Fibroblast of villous mesenchyme (primary cell): ENCODE results near the gene ZNF865. TPM values are rescaled to one million over a fixed set of nuclear protein-coding genes. Genes with fewer than 3 reads are reported as not detected.

Experiments
- DNase-seq: peaks from one replicate; pipeline ENCODE4 v3.0.0-alpha.2; 2010; ENCODE audit warnings: low read depth
- H3K4me3 ChIP-seq: 2 replicates; pipeline ENCODE4 v1.5.1; 2011; ENCODE audit warnings: low read depth, mild to moderate bottlenecking, low read length
- CTCF ChIP-seq: IDR thresholded peaks from 2 replicates; pipeline ENCODE4 v1.5.1; 2012; ENCODE audit warnings: low read depth, mild to moderate bottlenecking, low read length; ENCODE audit not compliant: insufficient read depth
- total RNA-seq: library from RNA; depleted of rRNA; stranded (reverse); fragments of >200 nt; gene quantifications from 2 replicates; pipeline ENCODE4 v1.2.3, GENCODE V29; 2012

ZNF865 gene
- total RNA-seq, 1 donor = 1.3 TPM

DNA sequence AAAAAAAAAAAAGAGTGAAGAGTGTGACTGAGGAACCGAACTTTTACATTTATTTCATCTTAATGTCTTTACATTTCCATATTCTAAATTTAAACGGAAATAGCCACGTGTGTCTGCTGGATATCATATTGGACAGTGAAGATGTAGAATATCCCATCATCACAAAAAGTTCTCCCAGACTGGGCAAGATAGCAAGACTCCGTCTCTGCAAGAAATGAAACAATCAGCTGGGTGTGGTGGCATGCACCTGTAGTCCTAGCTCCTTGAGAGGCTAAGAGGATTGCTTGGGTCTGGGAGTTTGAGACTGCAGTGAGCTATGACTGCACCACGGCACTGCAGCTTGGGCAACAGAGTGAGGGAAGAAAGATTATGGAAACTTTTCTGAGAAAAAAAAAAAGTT is 28.7 kb upstream of the ZNF865 start:
- no peak for TF ChIP-seq CTCF
- H3K4me3 ChIP-seq = no peak overlapping the region
- no peak for DNase-seq

- TF ChIP-seq CTCF = no peak
- H3K4me3 ChIP-seq = no peak overlapping the region
- DNase-seq = no peak
Observed at GRCh38 chr19:55578031-55578760, 27.3 kb upstream of the ZNF865 start.

DNA sequence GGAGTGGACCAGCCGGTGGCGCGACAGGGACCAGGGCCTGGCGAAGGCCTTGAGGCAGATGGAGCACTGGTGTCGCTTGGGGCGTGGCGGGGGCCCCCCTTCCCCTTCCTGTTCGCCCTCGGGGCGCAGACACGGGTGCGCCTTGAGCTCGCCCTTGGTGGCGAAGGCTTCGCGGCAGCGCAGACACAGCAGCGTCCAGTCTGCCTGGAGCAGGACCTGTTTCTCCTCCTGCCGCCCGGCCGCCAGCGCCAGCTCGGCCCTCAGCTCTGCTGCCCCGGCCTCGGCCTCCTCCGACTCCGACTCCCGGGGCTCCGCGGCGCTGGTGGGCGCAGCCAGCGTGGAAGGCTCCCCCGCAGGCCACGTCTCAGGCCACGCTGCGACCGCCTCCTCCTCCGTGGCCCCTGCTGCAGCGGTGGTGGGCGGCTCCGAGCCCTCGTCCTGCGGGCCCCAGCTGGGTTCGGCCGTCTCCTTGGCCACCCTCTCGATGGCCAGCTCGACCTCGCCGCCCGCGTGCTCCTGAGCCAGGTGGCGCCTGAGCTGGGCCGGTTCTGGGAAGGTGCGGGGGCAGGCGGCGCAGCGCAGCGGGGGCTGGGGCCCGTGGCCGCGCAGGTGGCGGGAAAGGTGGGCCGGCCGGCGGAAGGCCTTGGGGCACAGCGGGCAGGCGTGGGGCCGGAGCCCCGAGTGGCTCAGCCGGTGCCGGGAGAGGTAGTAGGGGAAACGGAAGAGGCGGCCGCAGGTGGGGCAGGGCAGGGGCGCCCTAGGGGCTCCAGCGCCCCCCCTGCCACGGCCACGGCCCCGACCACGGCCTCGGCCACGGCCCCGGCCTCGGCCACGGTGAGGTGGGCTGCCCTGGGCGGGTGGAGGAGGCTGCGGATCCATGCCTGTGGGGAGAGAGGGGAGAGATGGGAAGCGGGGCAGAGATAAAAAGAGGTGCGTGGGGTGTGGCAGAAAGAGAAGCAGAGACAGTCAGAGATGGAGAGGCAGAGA is 26.4 kb upstream of the ZNF865 start:
- DNase-seq = no peak
- peak overlapping the region; percentile 88 for H3K4me3 ChIP-seq
- TF ChIP-seq CTCF = no peak

DNA sequence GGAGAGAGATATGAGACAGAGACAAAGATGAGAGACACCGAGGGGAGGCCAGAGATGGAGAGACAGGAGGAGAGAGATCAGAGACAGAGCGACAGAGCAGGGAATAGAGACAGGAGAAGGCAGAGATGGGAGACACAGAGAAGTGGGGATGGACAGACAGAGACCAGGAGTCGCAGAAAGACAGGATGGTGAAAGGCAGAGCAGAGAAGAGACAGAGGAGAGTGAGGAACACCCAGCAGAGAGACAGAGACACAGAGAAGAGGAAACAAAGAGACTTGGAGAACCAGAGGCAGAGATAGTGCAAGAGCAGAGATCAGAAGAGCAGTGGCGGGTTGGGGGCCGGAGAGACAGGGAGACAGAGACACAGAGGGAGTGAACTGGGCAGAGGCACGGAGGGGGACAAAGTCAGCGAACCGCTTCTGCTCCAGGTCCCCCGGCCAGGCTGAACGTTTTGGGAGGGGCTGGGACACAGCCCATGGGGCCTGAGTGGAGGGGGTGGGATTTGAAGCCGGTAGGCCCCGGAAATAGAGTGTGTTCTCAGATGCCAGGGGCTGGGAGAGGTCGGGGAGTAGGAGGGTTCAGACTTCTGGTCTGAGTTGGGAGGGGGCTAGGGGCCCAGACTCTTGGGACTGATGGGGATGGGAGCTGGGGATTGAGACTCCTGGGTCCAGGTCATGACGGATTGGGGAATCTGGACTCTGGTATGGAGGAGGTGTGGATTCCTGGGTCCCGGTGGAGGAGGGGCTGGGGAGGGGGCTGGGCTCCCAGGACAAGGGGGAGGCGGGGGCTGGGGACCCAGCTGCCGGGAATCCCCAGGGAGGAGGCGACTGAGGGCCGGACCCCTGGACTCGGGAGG is 25.5 kb upstream of the ZNF865 start:
- peak overlapping the region; percentile 88 for H3K4me3 ChIP-seq
- peak; percentile 43 for DNase-seq
- TF ChIP-seq CTCF = no peak

DNA sequence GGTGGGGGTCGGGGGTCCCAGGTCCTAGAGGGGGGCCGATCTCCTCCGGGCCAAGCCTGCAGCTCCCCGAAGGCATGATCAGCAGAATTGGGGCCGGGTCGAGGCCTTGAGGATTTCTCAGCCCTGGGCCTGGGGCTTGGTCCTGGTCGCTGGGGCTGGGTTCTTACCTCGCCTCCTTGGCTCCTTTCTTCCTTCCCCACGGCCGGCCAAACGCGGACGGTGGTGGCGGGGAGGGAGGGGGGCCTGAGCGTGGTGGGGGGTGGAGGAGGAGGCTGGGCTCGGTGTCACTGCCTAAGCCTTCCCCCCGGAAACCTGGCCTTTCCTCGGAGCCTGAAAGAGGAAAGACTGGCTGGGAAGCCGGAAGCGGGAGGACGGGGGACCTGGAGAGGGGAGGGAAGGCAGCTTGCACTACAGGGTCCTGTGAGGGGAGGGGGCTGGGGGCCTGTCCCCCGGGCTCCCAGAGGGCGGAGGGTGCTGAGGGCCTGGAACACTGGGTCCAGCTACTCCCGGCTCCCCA is 24.8 kb upstream of the ZNF865 start, which contains the start of gene ZNF579:
ZNF579 (minus strand) TSS at position 221 of the 517 bp plus-strand sequence. CDS start 1,209 bp downstream, outside the sequence.
- DNase-seq = peak; percentile 86
- no peak for TF ChIP-seq CTCF
- peak within 1 kb of the TSS; percentile 88 for H3K4me3 ChIP-seq
